ENCODE measurements around the gene MAU2.

The MAU2 gene

GRCh38 chr19:19305696-19306095, 14.9 kb upstream of the MAU2 start:
- no peak for DNase-seq (ENCODE audit: low read depth in 2 of 2)

GRCh38 chr19:19306191-19306590, 14.4 kb upstream of the MAU2 start:
- no peak for DNase-seq (ENCODE audit: low read depth in 2 of 2)

- no peak for DNase-seq (ENCODE audit: low read depth in 2 of 2)
Observed at GRCh38 chr19:19308373-19308772, 12.3 kb upstream of the MAU2 start.

- DNase-seq (ENCODE audit: low read depth in 2 of 2): no peak
Observed at GRCh38 chr19:19315444-19315843, 5.2 kb upstream of the MAU2 start.

- DNase-seq (ENCODE audit: low read depth in 2 of 2): no peak
Observed at GRCh38 chr19:19316082-19316481, 4.5 kb upstream of the MAU2 start.

GRCh38 chr19:19319732-19320360, 783 bp upstream of the MAU2 start:
- DNase-seq (ENCODE audit: low read depth in 2 of 2): no peak

- DNase-seq (ENCODE audit: low read depth in 2 of 2): no peak
Observed at GRCh38 chr19:19321141-19321577, 530 bp downstream of the MAU2 start.

- DNase-seq (ENCODE audit: low read depth in 2 of 2): no peak
Observed at GRCh38 chr19:19324059-19324770, 3.6 kb downstream of the MAU2 start.

GRCh38 chr19:19327672-19328071, 7.0 kb downstream of the MAU2 start:
- no peak for DNase-seq (ENCODE audit: low read depth in 2 of 2)

GRCh38 chr19:19329126-19329525, 8.5 kb downstream of the MAU2 start:
- no peak for DNase-seq (ENCODE audit: low read depth in 2 of 2)

- DNase-seq (ENCODE audit: low read depth in 2 of 2): no peak
Observed at GRCh38 chr19:19334063-19334988, 13.7 kb downstream of the MAU2 start.

GRCh38 chr19:19334989-19335344, 14.3 kb downstream of the MAU2 start:
- DNase-seq (ENCODE audit: low read depth in 2 of 2): no peak

GRCh38 chr19:19335408-19336158, 15.0 kb downstream of the MAU2 start:
- no peak for DNase-seq (ENCODE audit: low read depth in 2 of 2)

GRCh38 chr19:19336597-19336996, 16.0 kb downstream of the MAU2 start:
- DNase-seq (ENCODE audit: low read depth in 2 of 2): no peak

GRCh38 chr19:19337120-19337519, 16.5 kb downstream of the MAU2 start:
- no peak for DNase-seq (ENCODE audit: low read depth in 2 of 2)

GRCh38 chr19:19338082-19338481, 17.5 kb downstream of the MAU2 start:
- DNase-seq (ENCODE audit: low read depth in 2 of 2): no peak

- DNase-seq (ENCODE audit: low read depth in 2 of 2): no peak
Observed at GRCh38 chr19:19341026-19341425, 20.4 kb downstream of the MAU2 start.

- DNase-seq (ENCODE audit: low read depth in 2 of 2): no peak
Observed at GRCh38 chr19:19342086-19343015, 21.7 kb downstream of the MAU2 start.

- DNase-seq (ENCODE audit: low read depth in 2 of 2): no peak
Observed at GRCh38 chr19:19343016-19343362, 22.4 kb downstream of the MAU2 start.

GRCh38 chr19:19343762-19344161, 23.1 kb downstream of the MAU2 start:
- no peak for DNase-seq (ENCODE audit: low read depth in 2 of 2)

- DNase-seq (ENCODE audit: low read depth in 2 of 2): no peak
Observed at GRCh38 chr19:19345232-19345631, 24.6 kb downstream of the MAU2 start.

All from activated CD4-positive, alpha-beta T cell treated with anti-CD3 and anti-CD28 coated beads for 24 hours (primary cell).